PC-3 (cell line): Measurements from ENCODE around the gene GADL1.

Experiments used
- CTCF ChIP-seq: fragments of 300-600 bp; sonication (generic); conservative IDR thresholded peaks from 2 replicates; pipeline ENCODE4 v1.5.1; 2017; ENCODE audit warnings: antibody characterized with exemption, low read depth, mild to moderate bottlenecking, low read length
- EZH2 ChIP-seq: fragments of 300-600 bp; sonication (generic); IDR thresholded peaks from one replicate; pipeline ENCODE4 v1.6.1; 2017; ENCODE audit warnings: antibody characterized with exemption, mild to moderate bottlenecking, low read length; ENCODE audit not compliant: unreplicated experiment

GRCh38 chr3:30764281-30764680 lies 130.2 kb downstream of the GADL1 start:
- TF ChIP-seq CTCF = no peak
- TF ChIP-seq EZH2 = no peak
